HCT116 (cell line): ENCODE data around the gene TPRG1L. TPM values are rescaled to one million over a fixed set of nuclear protein-coding genes. Genes with fewer than 3 reads are reported as not detected.

Source experiments
- ATAC-seq: fragments of 200-7000 bp; cut with Tn5 transposase; 2 replicates; pipeline ENCODE4 v1.9.1; 2020; ENCODE audit warnings: mild to moderate bottlenecking, moderate library complexity
- BruUV-seq: library from RNA; stranded (reverse); fragments of 400-500 nt; replicated peaks from 2 replicates; lab custom pipeline; 2021; lab: Mats Ljungman, UMichigan
- CTCF ChIA-PET: fragments of 300-600 bp; sonication (Branson Sonifier 250); formaldehyde crosslinking; loops from one replicate; lab custom pipeline; 2021; ENCODE audit warnings: antibody characterized with exemption; lab: Charles Lee
- POLR2A ChIA-PET: fragments of 300-600, 350-600 bp; sonication (Branson Sonifier 250); formaldehyde crosslinking; loops from one replicate; lab custom pipeline; 2021; ENCODE audit warnings: antibody characterized with exemption; lab: Charles Lee
- RAD21 ChIA-PET, 2 experiments: fragments of 300-600 bp; sonication (Branson Sonifier 250); formaldehyde crosslinking; loops; one replicate each; lab custom pipeline; 2023; ENCODE audit warnings: low total read pairs in 2 of 2; ENCODE audit not compliant: uncharacterized antibody in 2 of 2, unreplicated experiment in 2 of 2, low non-redundant PET in 1 of 2; lab: Charles Lee
- DNase-seq: peaks from one replicate; pipeline ENCODE4 v3.0.0-alpha.2; 2010; ENCODE audit warnings: low read depth, low spot score
- H2AFZ ChIP-seq: fragments of 200-600 bp; shearing (Covaris generic), sonication (generic); 2 replicates; pipeline ENCODE4 v1.6.1; 2017; ENCODE audit warnings: low read depth, mixed run types, mixed read lengths, antibody characterized with exemption, low read length; ENCODE audit not compliant: poor library complexity, severe bottlenecking
- H3K27ac ChIP-seq: 2 replicates; pipeline ENCODE4 v1.5.1; 2012; ENCODE audit warnings: low read depth, low read length
- H3K27me3 ChIP-seq: fragments of 200-600 bp; sonication (generic); 2 replicates; pipeline ENCODE4 v1.6.1; 2016; ENCODE audit warnings: mixed run types, low read length, mixed read lengths; ENCODE audit not compliant: insufficient read depth
- H3K36me3 ChIP-seq, 2 experiments: fragments of 200-500 bp in 1 of 2; fragments of 200-600 bp in 1 of 2; sonication (Bioruptor generic) in 1 of 2; sonication (generic) in 1 of 2; 2 replicates each; pipeline versions ENCODE4 v1.5.1 to v1.6.1; 2014 to 2016; ENCODE audit warnings: low read length in 2 of 2, inconsistent platforms in 1 of 2, mixed read lengths in 1 of 2, mixed run types in 1 of 2; ENCODE audit not compliant: insufficient read depth in 2 of 2, control insufficient read depth in 1 of 2
- H3K4me1 ChIP-seq, 2 experiments: fragments of 200-600 bp in 1 of 2; sonication (generic) in 1 of 2; 2 replicates each; pipeline versions ENCODE4 v1.5.1 to v1.6.1; 2012 to 2017; ENCODE audit warnings: low read length in 2 of 2, inconsistent platforms in 1 of 2, mild to moderate bottlenecking in 1 of 2, mixed read lengths in 1 of 2, mixed run types in 1 of 2, moderate library complexity in 1 of 2; ENCODE audit not compliant: insufficient read depth in 2 of 2, control insufficient read depth in 1 of 2
- H3K4me2 ChIP-seq: fragments of 200-600 bp; sonication (generic); 2 replicates; pipeline ENCODE4 v1.6.1; 2017; ENCODE audit warnings: mixed run types, low read length, mixed read lengths
- H3K4me3 ChIP-seq, 2 experiments: fragments of 200-600 bp in 1 of 2; sonication (generic) in 1 of 2; replicated peaks in 1 of 2; 2 replicates each; pipeline ENCODE4 v1.5.1; 2011 to 2016; ENCODE audit warnings: low read length in 2 of 2, control low read depth in 1 of 2, low read depth in 1 of 2, mild to moderate bottlenecking in 1 of 2, mixed read lengths in 1 of 2, mixed run types in 1 of 2
- H3K79me2 ChIP-seq: fragments of 200-600 bp; sonication (generic); 2 replicates; pipeline ENCODE4 v1.6.1; 2017; ENCODE audit warnings: mild to moderate bottlenecking, mixed run types, low read length, moderate library complexity, mixed read lengths; ENCODE audit not compliant: insufficient read depth
- H3K9ac ChIP-seq: fragments of 200-600 bp; sonication (generic); 2 replicates; pipeline ENCODE4 v1.6.1; 2016; ENCODE audit warnings: low read length, mixed read lengths
- H3K9me2 ChIP-seq: fragments of 200-600 bp; sonication (generic), shearing (Covaris generic); 2 replicates; pipeline ENCODE4 v1.6.1; 2017; ENCODE audit warnings: mixed run types, mild to moderate bottlenecking, moderate library complexity; ENCODE audit not compliant: insufficient read depth
- H3K9me3 ChIP-seq, 2 experiments: fragments of 200-500 bp in 1 of 2; fragments of 200-600 bp in 1 of 2; sonication (Bioruptor generic) in 1 of 2; sonication (generic) in 1 of 2; 2 replicates each; pipeline ENCODE4 v1.6.1; 2014 to 2017; ENCODE audit warnings: low read length in 2 of 2, mixed read lengths in 2 of 2, inconsistent platforms in 1 of 2, low read depth in 1 of 2, mild to moderate bottlenecking in 1 of 2, mixed run types in 1 of 2, moderate library complexity in 1 of 2; ENCODE audit not compliant: control insufficient read depth in 1 of 2, insufficient read depth in 1 of 2
- H4K20me1 ChIP-seq: fragments of 200-600 bp; sonication (generic), shearing (Covaris generic); 2 replicates; pipeline ENCODE4 v1.6.1; 2017; ENCODE audit warnings: mixed run types, mild to moderate bottlenecking, moderate library complexity; ENCODE audit not compliant: insufficient read depth
- ATF3 ChIP-seq: IDR thresholded peaks from 2 replicates; pipeline ENCODE4 v1.6.1; 2012
- CBX3 ChIP-seq: IDR thresholded peaks from 2 replicates; pipeline ENCODE4 v1.6.1; 2012; ENCODE audit warnings: low read depth
- EGR1 ChIP-seq: IDR thresholded peaks from 2 replicates; pipeline ENCODE4 v1.6.1; 2012; ENCODE audit warnings: low read depth
- ELF1 ChIP-seq: IDR thresholded peaks from 2 replicates; pipeline ENCODE4 v1.6.1; 2012; ENCODE audit warnings: low read depth, borderline replicate concordance
- EZH2 ChIP-seq: fragments of 200-600 bp; sonication (generic); IDR thresholded peaks from 2 replicates; pipeline ENCODE4 v1.6.1; 2017; ENCODE audit warnings: antibody characterized with exemption, mixed run types
- EZH2phosphoT487 ChIP-seq: fragments of 200-600 bp; IDR thresholded peaks from 2 replicates; pipeline ENCODE4 v1.6.1; 2018; ENCODE audit warnings: antibody characterized with exemption, borderline replicate concordance
- FOSL1 ChIP-seq: IDR thresholded peaks from 2 replicates; pipeline ENCODE4 v1.6.1; 2012; ENCODE audit warnings: low read depth
- JUND ChIP-seq: IDR thresholded peaks from 2 replicates; pipeline ENCODE4 v1.6.1; 2012
- MAX ChIP-seq: IDR thresholded peaks from 2 replicates; pipeline ENCODE4 v1.6.1; 2012
- POLR2A ChIP-seq: IDR thresholded peaks from 2 replicates; pipeline ENCODE4 v1.7.0; 2011; ENCODE audit warnings: borderline replicate concordance; ENCODE audit not compliant: insufficient read depth, insufficient read length; ENCODE audit errors: extremely low read depth
- RAD21 ChIP-seq: IDR thresholded peaks from 2 replicates; pipeline ENCODE4 v1.6.1; 2012; ENCODE audit warnings: low read depth, mild to moderate bottlenecking
- SIN3A ChIP-seq: IDR thresholded peaks from 2 replicates; pipeline ENCODE4 v1.6.1; 2012; ENCODE audit warnings: low read depth
- SP1 ChIP-seq: IDR thresholded peaks from 2 replicates; pipeline ENCODE4 v1.6.1; 2012; ENCODE audit warnings: low read depth
- SRF ChIP-seq: IDR thresholded peaks from 2 replicates; pipeline ENCODE4 v1.6.1; 2012; ENCODE audit warnings: low read depth
- TCF7L2 ChIP-seq: IDR thresholded peaks from 2 replicates; pipeline ENCODE4 v1.7.0; 2011; ENCODE audit warnings: borderline replicate concordance, inconsistent platforms; ENCODE audit not compliant: insufficient read depth, insufficient read length; ENCODE audit errors: extremely low read depth
- ZFX ChIP-seq: fragments of 450-650 bp; IDR thresholded peaks from 2 replicates; pipeline ENCODE4 v1.6.1; 2017
- intact Hi-C: fragments of 100-400 bp; cut with micrococcal nuclease; formaldehyde crosslinking; loops from 2 replicates; pipeline ENCODE4 v1.10.0; 2022
- total RNA-seq: library from RNA; stranded (reverse); gene quantifications from one replicate; pipeline ENCODE4 v1.2.1, GENCODE V29; 2021; ENCODE audit not compliant: unreplicated experiment

TPRG1L gene
- total RNA-seq, 1 experiment from 2014 or later: 25.6 TPM

DNA sequence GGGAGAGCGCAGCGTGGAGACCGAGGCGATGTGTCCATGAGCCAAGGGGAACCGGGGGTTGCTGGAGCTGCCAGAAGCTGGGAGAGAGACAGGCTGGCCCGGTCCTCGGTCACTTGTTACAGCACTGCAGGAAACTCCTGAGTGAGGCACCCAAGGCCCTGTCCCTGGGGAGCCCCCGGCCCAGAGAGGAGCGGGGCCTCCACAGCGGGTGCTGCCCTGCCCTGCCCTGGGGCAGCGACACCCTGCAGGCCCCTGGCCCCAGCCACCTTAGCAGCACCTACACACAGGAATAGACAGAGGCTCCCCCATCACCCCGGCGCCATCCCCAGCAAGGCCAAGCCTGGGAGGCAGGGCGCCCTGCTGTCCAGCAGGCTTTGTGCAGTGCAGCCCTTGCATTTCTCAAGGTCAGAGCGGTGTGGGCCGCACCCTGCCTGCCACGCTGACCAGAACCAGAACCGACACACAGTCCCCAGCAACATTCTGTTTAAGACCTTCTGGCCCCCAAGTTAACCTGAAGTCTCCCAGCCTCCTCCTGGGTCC, 6.9 kb upstream of the TPRG1L start:
- no peak overlapping the region for H3K4me2 ChIP-seq
- no peaks in the 10 kb centered on the region for H3K9me2 ChIP-seq
- TF ChIP-seq JUND (no peak), CBX3 (no peak), ATF3 (no peak), EZH2 (no peak), ELF1 (no peak), TCF7L2 (no peak), SRF (no peak), RAD21 (no peak), EGR1 (no peak), SIN3A (no peak), POLR2A (no peak), EZH2phosphoT487 (no peak), MAX (no peak), FOSL1 (no peak), SP1 (no peak), ZFX (no peak)
- H3K79me2 ChIP-seq: no peaks in the 10 kb centered on the region
- H3K36me3 ChIP-seq: no peaks in the 10 kb centered on the region
- no peaks in the 10 kb centered on the region for H3K9me3 ChIP-seq
- DNase-seq (no peak), ATAC-seq (no peak)
- BruUV-seq: no TSS peak
- intact Hi-C loops: no loop called here
- peaks cover 27 to 42% of the 10 kb centered on the region in 2 experiments for H3K4me1 ChIP-seq
- RAD21 ChIA-PET: no interaction called here
- POLR2A ChIA-PET: no interaction called here
- H3K27ac ChIP-seq: no peak overlapping the region
- H3K4me3 ChIP-seq: no peak overlapping the region
- no peak overlapping the region for H3K9ac ChIP-seq
- CTCF ChIA-PET: interaction anchor here (1.3 kb wide), 1 partner anchor 165 kb away, joined by 9 read pairs; no protein-coding TSS in a partner anchor
- no peak overlapping the region for H2AFZ ChIP-seq
- H4K20me1 ChIP-seq: no peaks in the 10 kb centered on the region
- no peaks in the 10 kb centered on the region for H3K27me3 ChIP-seq
